Spleen (tissue), 13 donors: ENCODE data around the gene OR51I1. TPM values are rescaled to one million over a fixed set of nuclear protein-coding genes. Genes with fewer than 3 reads are reported as not detected.

Source experiments
- DNase-seq: peaks from one replicate; pipeline ENCODE4 v3.0.0-alpha.2; 2020
- H3K27ac ChIP-seq, 8 donors: fragments of 200-600 bp; sonication (generic) in 7 of 8; 1 replicate in 4 of 8; 2 replicates in 4 of 8; pipeline versions ENCODE4 v1.5.0 to v1.8.0; 2016 to 2021; ENCODE audit warnings: inconsistent platforms in 4 of 8, mild to moderate bottlenecking in 4 of 8, moderate library complexity in 1 of 8
- H3K27me3 ChIP-seq, 7 donors: fragments of 200-600 bp; sonication (generic) in 6 of 7; replicated peaks in 1 of 7; 1 replicate in 4 of 7; 2 replicates in 3 of 7; pipeline versions ENCODE4 v1.5.0 to v1.8.0; 2016 to 2021; ENCODE audit warnings: inconsistent platforms in 3 of 7, mild to moderate bottlenecking in 1 of 7
- H3K36me3 ChIP-seq, 6 donors: fragments of 200-600 bp; sonication (generic) in 5 of 6; 1 replicate in 4 of 6; 2 replicates in 2 of 6; pipeline versions ENCODE4 v1.5.0 to v1.8.0; 2016 to 2021; ENCODE audit warnings: inconsistent platforms in 2 of 6
- H3K4me1 ChIP-seq, 6 donors: fragments of 200-600 bp; sonication (generic) in 5 of 6; 1 replicate in 3 of 6; 2 replicates in 3 of 6; pipeline versions ENCODE4 v1.5.0 to v1.8.0; 2016 to 2021; ENCODE audit warnings: inconsistent platforms in 3 of 6
- H3K4me3 ChIP-seq, 8 donors: fragments of 200-600 bp; sonication (generic) in 7 of 8; 1 replicate in 4 of 8; 2 replicates in 4 of 8; pipeline versions ENCODE4 v1.5.0 to v1.8.0; 2016 to 2021; ENCODE audit warnings: inconsistent platforms in 4 of 8, mild to moderate bottlenecking in 4 of 8, moderate library complexity in 2 of 8
- H3K9me3 ChIP-seq, 8 donors: fragments of 200-600 bp; sonication (generic) in 7 of 8; 1 replicate in 4 of 8; 2 replicates in 4 of 8; pipeline versions ENCODE4 v1.5.0 to v1.8.0; 2016 to 2021; ENCODE audit warnings: inconsistent platforms in 4 of 8
- POLR2A ChIP-seq, 3 donors: fragments of 450-650 bp; IDR thresholded peaks; one replicate each; pipeline ENCODE4 v1.5.1; 2017; ENCODE audit warnings: antibody characterized with exemption in 3 of 3, mild to moderate bottlenecking in 1 of 3
- POLR2AphosphoS5 ChIP-seq, 3 donors: sonication (generic); formaldehyde crosslinking; IDR thresholded peaks; one replicate each; pipeline ENCODE4 v1.5.1; 2017; ENCODE audit warnings: antibody characterized with exemption in 3 of 3
- WGBS, 5 donors: extraction: QIAGEN DNeasy Blood & Tissue Kit in 3 of 5; methylation state at CpG; one replicate each; pipeline versions ENCODE4 v1.1.5 to v1.1.7; 2013 to 2018; 5-methylcytosine and 5-hydroxymethylcytosine counted together
- intact Hi-C: fragments of 100-400 bp; cut with DNase I; formaldehyde crosslinking; loops from one replicate; pipeline ENCODE4 v1.15.0; 2023; ENCODE audit warnings: low total_unique reads
- long read RNA-seq, 2 donors: transcript quantifications; one replicate each; lab custom pipeline, GENCODE V29; 2026
- polyA plus RNA-seq, 3 donors: library from polyadenylated mRNA; stranded (reverse); fragments of 200-250 nt; gene quantifications; one replicate each; pipeline ENCODE4 v1.2.1, GENCODE V29; 2013
- total RNA-seq, 7 donors: library from RNA; depleted of rRNA in 3 of 7; stranded (reverse); fragments of >200 nt in 3 of 7; fragmentation: NEBNext Ultra II Directional in 4 of 7; extraction: Animal tissue kit (Norgen Biotek cat#: 25700) in 4 of 7; gene quantifications; one replicate each; pipeline versions ENCODE4 v1.1.0 to v1.2.1, GENCODE V29; 2016 to 2021
- TF ChIP-seq, protein P1 (sequence below), 11 experiments: fragments of 200-600 bp in 7 of 11; fragments of 450-650 bp in 4 of 11; sonication (generic) in 4 of 11; IDR thresholded peaks in 8 of 11; conservative IDR thresholded peaks in 3 of 11; 1 replicate in 7 of 11; 2 replicates in 4 of 11; pipeline versions ENCODE4 v1.4.0 to v1.8.0; 2016 to 2021; ENCODE audit warnings: antibody characterized with exemption in 11 of 11, inconsistent platforms in 4 of 11, mild to moderate bottlenecking in 1 of 11
- donor health status: healthy with polysubstance abuse.
- donor health status: DM: no; HTN: no; CAD: no; lungs with moderate emphysema.
- donor health status: DM: no; HTN: no; CAD: no.
- donor health status: Bipolar disorder and iron deficiency.
- donor health status: healthy.
- donor health status: DM: no; HTN: no; CAD: no.
- donor health status: DM: yes; HTN: yes; CAD: no.

Gene OR51I1, protein sequence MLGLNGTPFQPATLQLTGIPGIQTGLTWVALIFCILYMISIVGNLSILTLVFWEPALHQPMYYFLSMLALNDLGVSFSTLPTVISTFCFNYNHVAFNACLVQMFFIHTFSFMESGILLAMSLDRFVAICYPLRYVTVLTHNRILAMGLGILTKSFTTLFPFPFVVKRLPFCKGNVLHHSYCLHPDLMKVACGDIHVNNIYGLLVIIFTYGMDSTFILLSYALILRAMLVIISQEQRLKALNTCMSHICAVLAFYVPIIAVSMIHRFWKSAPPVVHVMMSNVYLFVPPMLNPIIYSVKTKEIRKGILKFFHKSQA
- total RNA-seq (under 1 TPM in 2 of 7 donors, not detected in 5; 0.40 to 0.73 TPM), polyA plus RNA-seq (not detected)
- long read RNA-seq, donor 1, result 0 reads
- long read RNA-seq, donor 2, result 0 reads

DNA sequence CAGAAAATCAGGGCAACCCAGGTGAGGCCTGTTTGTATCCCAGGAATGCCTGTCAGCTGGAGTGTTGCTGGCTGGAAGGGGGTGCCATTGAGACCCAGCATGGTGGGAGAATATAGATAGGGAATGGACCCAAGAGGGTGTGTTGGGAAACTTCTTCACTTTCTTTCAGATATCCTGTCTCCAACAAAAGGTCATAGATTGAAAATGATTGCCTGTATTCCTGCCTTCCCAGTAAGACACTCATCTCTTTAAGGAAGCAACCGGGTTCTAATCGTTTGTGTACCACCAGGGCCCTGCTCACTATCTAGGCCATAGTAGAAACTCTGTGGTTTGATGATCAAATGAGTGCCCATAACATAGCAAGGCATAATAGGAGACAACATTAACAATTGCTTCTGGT is at the start of gene OR51I1:
Gene OR51I1, minus strand, starts transcription at position 101 of the 400 bp plus-strand sequence. Its CDS starts 0 bp downstream, at position 101.
- no peak for TF ChIP-seq POLR2A (IDR thresholded peaks at IDR 0.05)
- no peak for TF ChIP-seq POLR2AphosphoS5 (IDR thresholded peaks at IDR 0.05)
- TF ChIP-seq, protein P1, sequence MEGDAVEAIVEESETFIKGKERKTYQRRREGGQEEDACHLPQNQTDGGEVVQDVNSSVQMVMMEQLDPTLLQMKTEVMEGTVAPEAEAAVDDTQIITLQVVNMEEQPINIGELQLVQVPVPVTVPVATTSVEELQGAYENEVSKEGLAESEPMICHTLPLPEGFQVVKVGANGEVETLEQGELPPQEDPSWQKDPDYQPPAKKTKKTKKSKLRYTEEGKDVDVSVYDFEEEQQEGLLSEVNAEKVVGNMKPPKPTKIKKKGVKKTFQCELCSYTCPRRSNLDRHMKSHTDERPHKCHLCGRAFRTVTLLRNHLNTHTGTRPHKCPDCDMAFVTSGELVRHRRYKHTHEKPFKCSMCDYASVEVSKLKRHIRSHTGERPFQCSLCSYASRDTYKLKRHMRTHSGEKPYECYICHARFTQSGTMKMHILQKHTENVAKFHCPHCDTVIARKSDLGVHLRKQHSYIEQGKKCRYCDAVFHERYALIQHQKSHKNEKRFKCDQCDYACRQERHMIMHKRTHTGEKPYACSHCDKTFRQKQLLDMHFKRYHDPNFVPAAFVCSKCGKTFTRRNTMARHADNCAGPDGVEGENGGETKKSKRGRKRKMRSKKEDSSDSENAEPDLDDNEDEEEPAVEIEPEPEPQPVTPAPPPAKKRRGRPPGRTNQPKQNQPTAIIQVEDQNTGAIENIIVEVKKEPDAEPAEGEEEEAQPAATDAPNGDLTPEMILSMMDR (IDR thresholded peaks at IDR 0.05 in 8 of 11, conservative IDR thresholded peaks at IDR 0.05 in 3 of 11), result no peak
- Histone ChIP-seq H3K4me1 (no peaks in the 10 kb centered on the region), H3K36me3 (no peaks in the 10 kb centered on the region), H3K27me3 (no peaks in the 10 kb centered on the region), H3K27ac (no peak within 1 kb of the TSS), H3K4me3 (no peak within 1 kb of the TSS), H3K9me3 (no peaks in the 10 kb centered on the region)
- intact Hi-C loops, result no loop called here
- no peak for DNase-seq
- 28 to 50% (median 37%) methylated on average over 2 of the region's 2 CpGs for whole genome bisulfite sequencing, 5 donors

DNA sequence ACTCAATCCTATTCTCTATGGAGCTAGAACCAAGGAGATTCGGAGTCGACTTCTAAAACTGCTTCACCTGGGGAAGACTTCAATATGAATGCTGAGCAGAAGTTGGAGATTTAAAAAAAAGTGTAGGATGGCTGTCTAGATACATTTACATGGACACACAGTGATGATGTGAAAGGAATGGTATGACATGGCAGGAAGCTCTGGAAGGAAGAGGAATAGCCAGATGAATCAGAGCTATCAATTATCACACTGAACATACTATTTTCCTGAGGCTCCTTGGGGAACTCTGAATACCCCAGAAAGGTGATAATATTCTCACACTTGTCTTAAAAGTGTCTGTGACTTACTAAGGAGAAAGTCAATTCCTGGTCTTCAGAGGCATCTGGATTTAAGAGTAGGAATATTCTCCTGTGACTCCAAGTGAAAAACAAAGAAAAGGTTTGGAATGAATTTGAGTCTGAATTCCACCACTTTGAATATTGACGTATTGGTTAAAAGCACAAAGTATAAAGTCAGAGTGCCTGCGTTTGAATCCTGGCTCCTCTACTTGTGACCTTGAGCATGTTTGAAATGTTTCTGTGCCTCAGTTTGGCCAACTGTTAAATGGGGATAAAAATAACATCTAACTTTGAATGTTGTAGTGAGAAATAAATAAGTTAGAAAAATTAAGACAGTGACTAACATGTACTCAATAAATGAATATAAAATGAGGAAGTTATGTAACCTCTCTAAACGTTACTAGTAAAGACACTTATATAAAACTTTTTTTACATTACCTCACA is 48.5 kb upstream of the OR51I1 start:
- no peak for DNase-seq
- no peaks in the 10 kb centered on the region for H3K36me3 ChIP-seq
- H3K9me3 ChIP-seq, result no peaks in the 10 kb centered on the region
- no peaks in the 10 kb centered on the region for H3K27me3 ChIP-seq
- no peak overlapping the region for H3K4me3 ChIP-seq
- intact Hi-C loops, result no loop called here
- no peaks in the 10 kb centered on the region for H3K4me1 ChIP-seq
- no peak overlapping the region for H3K27ac ChIP-seq
- TF ChIP-seq POLR2AphosphoS5 (IDR thresholded peaks at IDR 0.05) (no peak), POLR2A (IDR thresholded peaks at IDR 0.05) (no peak)
- TF ChIP-seq, protein P1 (IDR thresholded peaks at IDR 0.05 in 8 of 11, conservative IDR thresholded peaks at IDR 0.05 in 3 of 11), result no peak
- WGBS, 5 donors, result 51 to 55% (median 54%) methylated on average over 5 of the region's 5 CpGs

- TF ChIP-seq POLR2AphosphoS5 (IDR thresholded peaks at IDR 0.05) (no peak), POLR2A (IDR thresholded peaks at IDR 0.05) (no peak)
- TF ChIP-seq, protein P1 (IDR thresholded peaks at IDR 0.05 in 8 of 11, conservative IDR thresholded peaks at IDR 0.05 in 3 of 11), result no peak
- no peak overlapping the region for H3K27ac ChIP-seq
- no peaks in the 10 kb centered on the region for H3K36me3 ChIP-seq
- no peak for DNase-seq
- intact Hi-C loops, result no loop called here
- H3K27me3 ChIP-seq, result no peaks in the 10 kb centered on the region
- WGBS, 5 donors, result 83 to 97% (median 97%) methylated on average over 4 of the region's 4 CpGs
- no peaks in the 10 kb centered on the region for H3K9me3 ChIP-seq
- H3K4me3 ChIP-seq, result no peak overlapping the region
- no peaks in the 10 kb centered on the region for H3K4me1 ChIP-seq
Measured at GRCh38 chr11:5488798-5489399, 47.6 kb upstream of the OR51I1 start.

- no peaks in the 10 kb centered on the region for H3K9me3 ChIP-seq
- H3K4me3 ChIP-seq, result no peak within 1 kb of the TSS
- no peak for DNase-seq
- TF ChIP-seq POLR2A (IDR thresholded peaks at IDR 0.05) (no peak), POLR2AphosphoS5 (IDR thresholded peaks at IDR 0.05) (no peak)
- TF ChIP-seq, protein P1 (IDR thresholded peaks at IDR 0.05 in 8 of 11, conservative IDR thresholded peaks at IDR 0.05 in 3 of 11), result no peak
- no peaks in the 10 kb centered on the region for H3K36me3 ChIP-seq
- H3K27ac ChIP-seq, result no peak within 1 kb of the TSS
- intact Hi-C loops, result no loop called here
- H3K27me3 ChIP-seq, result no peaks in the 10 kb centered on the region
- H3K4me1 ChIP-seq, result no peaks in the 10 kb centered on the region
Measured at GRCh38 chr11:5488385-5488784, 47.1 kb upstream of the OR51I1 start, which contains the start of gene OR52D1. TSS of gene OR52D1 (plus strand) at chr11:5488685. CDS start at chr11:5488707, 22 bp downstream.
